Neutrophil (primary cell): ENCODE results near the gene OBP2B.
"Not testable (repeated sequence)": the region's sequence is repeated elsewhere in the genome, so short reads cannot be mapped to it uniquely, and the experiment has no call there.

Source experiments
- H3K27ac ChIP-seq: fragments of 200-600 bp; sonication (generic); 2 replicates; pipeline ENCODE4 v1.5.1; 2016; ENCODE audit warnings: mild to moderate bottlenecking, moderate library complexity
- H3K27me3 ChIP-seq: fragments of 200-600 bp; sonication (generic); 2 replicates; pipeline ENCODE4 v1.6.0; 2016; ENCODE audit warnings: mild to moderate bottlenecking
- H3K36me3 ChIP-seq: fragments of 200-600 bp; sonication (generic); 2 replicates; pipeline ENCODE4 v1.5.1; 2017
- H3K4me1 ChIP-seq, 2 experiments: fragments of 200-600 bp in 1 of 2; sonication (generic) in 1 of 2; 1 replicate in 1 of 2; 2 replicates in 1 of 2; pipeline versions ENCODE4 v1.5.1 to v1.6.1; 2013 to 2016; ENCODE audit warnings: low read depth in 1 of 2, low read length in 1 of 2, mild to moderate bottlenecking in 1 of 2, moderate library complexity in 1 of 2; ENCODE audit not compliant: control insufficient read depth in 1 of 2, insufficient read depth in 1 of 2
- H3K4me3 ChIP-seq, 2 experiments: fragments of 200-600 bp in 1 of 2; sonication (generic) in 1 of 2; 1 replicate in 1 of 2; 2 replicates in 1 of 2; pipeline ENCODE4 v1.5.1; 2013 to 2016; ENCODE audit warnings: low read depth in 1 of 2, low read length in 1 of 2, mild to moderate bottlenecking in 1 of 2, moderate library complexity in 1 of 2
- H3K9me3 ChIP-seq: fragments of 200-600 bp; sonication (generic); 2 replicates; pipeline ENCODE4 v1.5.1; 2016
- CTCF ChIP-seq: fragments of 200-600 bp; sonication (generic); IDR thresholded peaks from 2 replicates; pipeline ENCODE4 v1.5.1; 2016; ENCODE audit warnings: antibody characterized with exemption

The OBP2B gene

GRCh38 chr9:133170716-133171115 lies 38.3 kb downstream of the OBP2B start:
- no peaks in the 10 kb centered on the region for H3K9me3 ChIP-seq
- no peaks in the 10 kb centered on the region for H3K36me3 ChIP-seq
- H3K4me1 ChIP-seq, result no peaks in the 10 kb centered on the region
- H3K4me3 ChIP-seq, result no peak overlapping the region
- H3K27ac ChIP-seq, result no peak overlapping the region
- peaks cover 18% of the 10 kb centered on the region for H3K27me3 ChIP-seq
- no peak for TF ChIP-seq CTCF

GRCh38 chr9:133169687-133170086 lies 39.4 kb downstream of the OBP2B start:
- not testable (repeated sequence) for H3K9me3 ChIP-seq, H3K4me3 ChIP-seq, H3K4me1 ChIP-seq, H3K36me3 ChIP-seq, H3K27ac ChIP-seq
- peaks cover 22% of the 10 kb centered on the region for H3K27me3 ChIP-seq

GRCh38 chr9:133169102-133169501 lies 39.9 kb downstream of the OBP2B start:
- H3K4me1 ChIP-seq, result peaks cover 3 to 5% of the 10 kb centered on the region in 2 experiments
- H3K4me3 ChIP-seq, result no peak overlapping the region
- H3K9me3 ChIP-seq, result no peaks in the 10 kb centered on the region
- TF ChIP-seq CTCF, result no peak
- no peaks in the 10 kb centered on the region for H3K36me3 ChIP-seq
- H3K27me3 ChIP-seq, result peaks cover 24% of the 10 kb centered on the region
- H3K27ac ChIP-seq, result no peak overlapping the region

- Histone ChIP-seq H3K9me3 (no peaks in the 10 kb centered on the region), H3K36me3 (no peaks in the 10 kb centered on the region), H3K4me3 (no peak overlapping the region), H3K27me3 (peaks cover 24% of the 10 kb centered on the region), H3K4me1 (peaks cover 6 to 10% of the 10 kb centered on the region in 2 experiments), H3K27ac (no peak overlapping the region)
- TF ChIP-seq CTCF, result no peak
These were observed 40.6 kb downstream of the OBP2B start for GRCh38 chr9:133168432-133168831.

- Histone ChIP-seq H3K36me3 (no peaks in the 10 kb centered on the region), H3K9me3 (no peaks in the 10 kb centered on the region), H3K4me3 (no peak overlapping the region), H3K27ac (no peak overlapping the region), H3K4me1 (peaks cover 11 to 17% of the 10 kb centered on the region in 2 experiments), H3K27me3 (peaks cover 26% of the 10 kb centered on the region)
- TF ChIP-seq CTCF, result no peak
These were observed 41.3 kb downstream of the OBP2B start for GRCh38 chr9:133167769-133168168.

GRCh38 chr9:133167096-133167730 lies 41.8 kb downstream of the OBP2B start:
- Histone ChIP-seq H3K4me1 (peaks cover 16 to 23% of the 10 kb centered on the region in 2 experiments), H3K9me3 (no peaks in the 10 kb centered on the region), H3K27me3 (peaks cover 32% of the 10 kb centered on the region), H3K4me3 (no peak overlapping the region), H3K36me3 (no peaks in the 10 kb centered on the region), H3K27ac (no peak overlapping the region)
- no peak for TF ChIP-seq CTCF
